K562 (cell line): ENCODE data around the gene IMPG2. TPM values are rescaled to one million over a fixed set of nuclear protein-coding genes. Genes with fewer than 3 reads are reported as not detected.

ENCODE experiments used
- ATAC-seq: fragments of 200-7000 bp; cut with Tn5 transposase; 3 replicates; pipeline ENCODE4 v1.9.1; 2020; ENCODE audit warnings: moderate library complexity
- BruUV-seq: library from RNA; stranded (reverse); fragments of 400-500 nt; replicated peaks from 2 replicates; lab custom pipeline; 2021; lab: Mats Ljungman, UMichigan
- CTCF ChIA-PET: fragments of 300-600 bp; formaldehyde crosslinking; extraction: SDS; loops from one replicate; lab custom pipeline; 2021; ENCODE audit warnings: low intra/inter-chr PET ratio; lab: Yijun Ruan, JAX
- POLR2A ChIA-PET: fragments of 300-600, 350-650 bp; sonication (Branson Sonifier 250); formaldehyde crosslinking; extraction: SDS; loops from one replicate; lab custom pipeline; 2021; ENCODE audit warnings: antibody characterized with exemption, inconsistent platforms; lab: Yijun Ruan, JAX
- DNase-seq, 4 experiments: peaks; one replicate each; pipeline versions ENCODE4 v3.0.0 to v3.0.0-alpha.2; 2011 to 2018; ENCODE audit warnings: low spot score in 3 of 4, mixed read lengths in 3 of 4; ENCODE audit errors: extremely low read depth in 1 of 4
- FAIRE-seq: peaks from 2 replicates; lab custom pipeline; 2011; peaks lifted over from hg19 to GRCh38; lab: Jason Lieb, UNC
- H2AFZ ChIP-seq: 2 replicates; pipeline ENCODE4 v1.6.0; 2011; ENCODE audit warnings: low read depth, low read length, control low read depth, inconsistent platforms
- H3K27ac ChIP-seq: fragments of 200-600 bp; 3 replicates; pipeline ENCODE4 v1.8.0; 2011; ENCODE audit warnings: low read depth, mild to moderate bottlenecking, control low read depth, inconsistent platforms, low read length, moderate library complexity, mixed read lengths; ENCODE audit errors: extremely low read depth
- H3K27me3 ChIP-seq, 2 experiments: fragments of 300-600 bp in 1 of 2; 2 replicates in 1 of 2; 3 replicates in 1 of 2; pipeline versions ENCODE4 v1.6.0 to v1.8.0; 2011; ENCODE audit warnings: inconsistent platforms in 2 of 2, low read length in 2 of 2, mild to moderate bottlenecking in 1 of 2, mixed read lengths in 1 of 2, moderate library complexity in 1 of 2; ENCODE audit not compliant: control insufficient read depth in 2 of 2, insufficient read depth in 2 of 2
- H3K36me3 ChIP-seq: fragments of 300-600 bp; 3 replicates; pipeline ENCODE4 v1.8.0; 2011; ENCODE audit warnings: mild to moderate bottlenecking, low read length, inconsistent platforms; ENCODE audit not compliant: control insufficient read depth, insufficient read depth
- H3K4me1 ChIP-seq, 2 experiments: fragments of 200-600 bp in 1 of 2; replicated peaks in 1 of 2; 2 replicates in 1 of 2; 3 replicates in 1 of 2; pipeline versions ENCODE4 v1.5.1 to v1.8.0; 2011; ENCODE audit warnings: inconsistent platforms in 2 of 2, low read length in 2 of 2, mild to moderate bottlenecking in 1 of 2, mixed read lengths in 1 of 2, moderate library complexity in 1 of 2; ENCODE audit not compliant: control insufficient read depth in 2 of 2, insufficient read depth in 2 of 2
- H3K4me2 ChIP-seq: 2 replicates; pipeline ENCODE4 v1.6.1; 2011; ENCODE audit warnings: low read length, control low read depth, inconsistent platforms, mixed read lengths; ENCODE audit not compliant: insufficient read depth
- H3K4me3 ChIP-seq: fragments of 200-600 bp; sonication (generic), shearing (Covaris generic); 2 replicates; pipeline ENCODE4 v1.5.1; 2016; ENCODE audit warnings: control low read depth, inconsistent platforms
- H3K79me2 ChIP-seq: fragments of 200-600 bp; 3 replicates; pipeline ENCODE4 v1.8.0; 2011; ENCODE audit warnings: low read length, inconsistent platforms; ENCODE audit not compliant: control insufficient read depth, insufficient read depth
- H3K9ac ChIP-seq, 2 experiments: 2 replicates each; pipeline versions ENCODE4 v1.6.0 to v1.6.1; 2011; ENCODE audit warnings: low read depth in 2 of 2, low read length in 2 of 2, control low read depth in 1 of 2, inconsistent platforms in 1 of 2, mild to moderate bottlenecking in 1 of 2, mixed read lengths in 1 of 2; ENCODE audit not compliant: insufficient read depth in 1 of 2
- H3K9me1 ChIP-seq: one replicate; pipeline ENCODE4 v1.6.0; 2011; ENCODE audit warnings: inconsistent platforms, mild to moderate bottlenecking, low read length, moderate library complexity; ENCODE audit not compliant: control insufficient read depth, insufficient read depth
- H3K9me3 ChIP-seq: replicated peaks from 2 replicates; pipeline ENCODE4 v1.5.1; 2011; ENCODE audit warnings: low read depth, low read length, inconsistent platforms; ENCODE audit not compliant: control insufficient read depth, insufficient read depth
- H4K20me1 ChIP-seq: replicated peaks from 2 replicates; pipeline ENCODE4 v1.6.1; 2011; ENCODE audit warnings: low read length, inconsistent platforms, mixed read lengths; ENCODE audit not compliant: control insufficient read depth, insufficient read depth
- ATF3 ChIP-seq, 2 experiments: fragments of 450-650 bp in 1 of 2; sonication (generic) in 1 of 2; formaldehyde crosslinking in 1 of 2; IDR thresholded peaks in 1 of 2; conservative IDR thresholded peaks in 1 of 2; 2 replicates each; pipeline versions ENCODE4 v1.6.1 to v1.8.1; 2016 to 2023; ENCODE audit warnings: mild to moderate bottlenecking in 2 of 2, moderate library complexity in 2 of 2, inconsistent platforms in 1 of 2, missing genetic modification reagents in 1 of 2
- ELF4 ChIP-seq: fragments of 450-650 bp; formaldehyde crosslinking; IDR thresholded peaks from 2 replicates; pipeline ENCODE4 v1.4.0; 2022; ENCODE audit warnings: missing genetic modification characterization
- ESRRA ChIP-seq: fragments of 450-650 bp; IDR thresholded peaks from 2 replicates; pipeline ENCODE4 v1.6.1; 2014; ENCODE audit warnings: low read depth, mild to moderate bottlenecking, moderate library complexity, borderline replicate concordance
- HNRNPLL ChIP-seq: fragments of 200-400 bp; formaldehyde crosslinking; IDR thresholded peaks from 2 replicates; pipeline ENCODE4 v1.6.1; 2017; ENCODE audit warnings: low read length, low read depth, mild to moderate bottlenecking; ENCODE audit not compliant: poor library complexity, severe bottlenecking
- MEIS2 ChIP-seq: fragments of 450-650 bp; IDR thresholded peaks from 2 replicates; pipeline ENCODE4 v1.6.1; 2014; ENCODE audit warnings: mild to moderate bottlenecking; ENCODE audit not compliant: partially characterized antibody
- NR3C1 ChIP-seq: sonication (generic); formaldehyde crosslinking; IDR thresholded peaks from 2 replicates; pipeline ENCODE4 v1.8.1; 2022; ENCODE audit warnings: missing genetic modification reagents
- PKNOX1 ChIP-seq: fragments of 450-650 bp; IDR thresholded peaks from 2 replicates; pipeline ENCODE4 v1.6.1; 2016
- RBM39 ChIP-seq: fragments of 200-400 bp; formaldehyde crosslinking; optimal IDR thresholded peaks from 2 replicates; pipeline ENCODE3; 2018; ENCODE audit warnings: low read depth, low read length
- XRCC3 ChIP-seq: fragments of 450-650 bp; IDR thresholded peaks from 2 replicates; pipeline ENCODE4 v1.6.1; 2017; ENCODE audit warnings: mild to moderate bottlenecking, moderate library complexity
- WGBS: fragments of 100-300 bp; shearing (Covaris generic); methylation state at CpG from one replicate; pipeline ENCODE4 v1.1.6; 2016; ENCODE audit warnings: low coverage, mixed read lengths; ENCODE audit not compliant: insufficient coverage; ENCODE audit errors: missing lambda C conversion rate; 5-methylcytosine and 5-hydroxymethylcytosine counted together
- in situ Hi-C: fragments of 300-500 bp; cut with MboI; formaldehyde crosslinking; loops from 4 replicates; pipeline ENCODE4 v1.15.0; 2018; ENCODE audit warnings: inconsistent platforms, mixed read lengths
- intact Hi-C: fragments of 100-400 bp; cut with micrococcal nuclease; formaldehyde crosslinking; loops from 2 replicates; pipeline ENCODE4 v1.14.2; 2022
- polyA plus RNA-seq, 8 experiments: library from polyadenylated mRNA; depleted of rRNA in 4 of 8; stranded (reverse) in 5 of 8; unstranded in 3 of 8; fragments of >200 nt; fragmentation: Nextera tagmentation in 2 of 8; fragmentation: Illumina TruSeq in 1 of 8; extraction: Ambion mirVana in 2 of 8; extraction: Trizol in 1 of 8; gene quantifications; 2 replicates each; pipeline versions ENCODE4 v1.2.1 to v1.2.3, GENCODE V29; 2011 to 2014; ENCODE audit warnings: inconsistent platforms in 1 of 8, missing spikeins in 1 of 8
- total RNA-seq, 7 experiments: library from RNA; depleted of rRNA in 6 of 7; stranded (reverse); fragments of >200 nt in 6 of 7; fragmentation: Illumina TruSeq in 2 of 7; extraction: Trizol in 2 of 7; gene quantifications; 2 replicates each; pipeline versions ENCODE4 v1.2.1 to v1.2.3, GENCODE V29; 2011 to 2021; ENCODE audit warnings: low replicate concordance in 1 of 7

IMPG2 gene
- total and polyA plus RNA-seq, 9 of the 15 experiments (the other 6 are each of a cell fraction or from before 2014, with no cell fraction given), result 0.04 to 0.36 (median 0.09) TPM

GRCh38 chr3:101253396-101253795 lies 67.0 kb downstream of the IMPG2 start:
- ChIA-PET POLR2A (interaction anchor here (0.6 kb wide), 1 partner anchor 62 kb away, joined by 3 read pairs; no protein-coding TSS in a partner anchor), CTCF (no interaction called here)

More at GRCh38 chr3:101253396-101253795, 67.0 kb downstream of the IMPG2 start:
- no peaks in the 10 kb centered on the region for H3K79me2 ChIP-seq
- TF ChIP-seq XRCC3 (no peak), MEIS2 (peak; percentile 47), HNRNPLL (no peak), ATF3 (IDR thresholded peaks at IDR 0.05) (peak; percentile 47; the same call in 1 of the 2 replicates), ATF3 (CRISPR knock-in tag; conservative IDR thresholded peaks at IDR 0.05) (no peak), ELF4 (CRISPR knock-in tag) (no peak), RBM39 (no peak), PKNOX1 (peak; percentile 49), NR3C1 (CRISPR knock-in tag) (no peak), ESRRA (no peak)
- intact Hi-C loops, result no loop called here
- 100% methylated on average over 2 of the region's 3 CpGs for WGBS
- H3K4me3 ChIP-seq, result no peak overlapping the region
- no TSS peak for BruUV-seq
- no peaks in the 10 kb centered on the region for H3K4me1 ChIP-seq
- no peak overlapping the region for H2AFZ ChIP-seq
- H3K4me2 ChIP-seq, result no peak overlapping the region
- ATAC-seq (no peak), FAIRE-seq (no peak), DNase-seq (no peak)
- in situ Hi-C loops, result no loop called here
- H3K9ac ChIP-seq, result no peak overlapping the region
- no peaks in the 10 kb centered on the region for H3K9me3 ChIP-seq
- H3K27ac ChIP-seq, result no peak overlapping the region
- no peaks in the 10 kb centered on the region for H3K36me3 ChIP-seq
- no peaks in the 10 kb centered on the region for H3K27me3 ChIP-seq
- H3K9me1 ChIP-seq, result no peaks in the 10 kb centered on the region
- no peaks in the 10 kb centered on the region for H4K20me1 ChIP-seq
